Naive thymus-derived CD4-positive, alpha-beta T cell (primary cell): ENCODE measurements around the gene BARX2. TPM values are rescaled to one million over a fixed set of nuclear protein-coding genes. Genes with fewer than 3 reads are reported as not detected.
A peak's percentile ranks its signal among the peaks of the same experiment; 100 is the strongest.

Experiments used
- ATAC-seq: fragments of 150-1000 bp; cut with Tn5 transposase; 2 replicates; pipeline ENCODE4 v1.10.0; 2021; ENCODE audit warnings: mild to moderate bottlenecking, moderate library complexity
- CTCF ChIA-PET: fragments of 350-600 bp; sonication (Branson Sonifier 250); formaldehyde crosslinking; loops from one replicate; lab custom pipeline; 2021; ENCODE audit warnings: antibody characterized with exemption; lab: Charles Lee
- POLR2A ChIA-PET: fragments of 350-600 bp; sonication (Branson Sonifier 250); formaldehyde crosslinking; loops from one replicate; lab custom pipeline; 2021; ENCODE audit warnings: antibody characterized with exemption, inconsistent platforms; lab: Charles Lee
- DNase-seq, 9 donors: peaks; one replicate each; pipeline versions ENCODE4 v3.0.0 to v3.0.0-alpha.2; 2020 to 2022; ENCODE audit warnings: mixed read lengths in 1 of 9
- H3K27ac ChIP-seq: one replicate; pipeline ENCODE4 v1.7.0; 2013; ENCODE audit warnings: mild to moderate bottlenecking, low read depth, low read length, moderate library complexity
- H3K27me3 ChIP-seq, 2 donors: one replicate each; pipeline ENCODE4 v1.7.0; 2013; ENCODE audit warnings: low read length in 2 of 2, mild to moderate bottlenecking in 2 of 2, moderate library complexity in 2 of 2; ENCODE audit not compliant: control insufficient read depth in 2 of 2, insufficient read depth in 2 of 2
- H3K36me3 ChIP-seq, 3 experiments: 1 replicate in 2 of 3; 2 replicates in 1 of 3; pipeline ENCODE4 v1.7.0; 2013; ENCODE audit warnings: low read length in 3 of 3, mild to moderate bottlenecking in 3 of 3, moderate library complexity in 1 of 3; ENCODE audit not compliant: insufficient read depth in 3 of 3, control insufficient read depth in 2 of 3
- H3K4me1 ChIP-seq, 2 donors: one replicate each; pipeline ENCODE4 v1.7.0; 2013; ENCODE audit warnings: low read length in 2 of 2, mild to moderate bottlenecking in 2 of 2, moderate library complexity in 1 of 2; ENCODE audit not compliant: control insufficient read depth in 2 of 2, insufficient read depth in 2 of 2
- H3K4me3 ChIP-seq: 2 replicates; pipeline ENCODE4 v1.7.0; 2013; ENCODE audit warnings: mild to moderate bottlenecking, low read length
- H3K9me3 ChIP-seq, 3 experiments: 1 replicate in 2 of 3; 2 replicates in 1 of 3; pipeline ENCODE4 v1.7.0; 2013; ENCODE audit warnings: low read length in 3 of 3; ENCODE audit not compliant: control insufficient read depth in 2 of 3
- H3K27ac Mint-ChIP-seq, 9 donors: one replicate each; pipeline ENCODE4 v1.8.0; 2020 to 2022; ENCODE audit warnings: mixed read lengths in 9 of 9, mild to moderate bottlenecking in 8 of 9, moderate library complexity in 5 of 9, inconsistent platforms in 2 of 9
- H3K27me3 Mint-ChIP-seq, 5 donors: one replicate each; pipeline ENCODE4 v1.8.0; 2021 to 2022; ENCODE audit warnings: mixed read lengths in 5 of 5, mild to moderate bottlenecking in 1 of 5
- H3K36me3 Mint-ChIP-seq, 5 donors: one replicate each; pipeline ENCODE4 v1.8.0; 2020 to 2022; ENCODE audit warnings: mixed read lengths in 5 of 5, mild to moderate bottlenecking in 3 of 5, inconsistent platforms in 1 of 5
- H3K4me1 Mint-ChIP-seq, 7 donors: one replicate each; pipeline ENCODE4 v1.8.0; 2020 to 2022; ENCODE audit warnings: mixed read lengths in 7 of 7, mild to moderate bottlenecking in 3 of 7, inconsistent platforms in 1 of 7
- H3K4me3 Mint-ChIP-seq, 10 donors: one replicate each; pipeline ENCODE4 v1.8.0; 2020 to 2022; ENCODE audit warnings: mild to moderate bottlenecking in 10 of 10, mixed read lengths in 10 of 10, moderate library complexity in 6 of 10, inconsistent platforms in 2 of 10
- H3K9me3 Mint-ChIP-seq, 11 donors: one replicate each; pipeline ENCODE4 v1.8.0; 2020 to 2022; ENCODE audit warnings: mixed read lengths in 11 of 11, mild to moderate bottlenecking in 4 of 11, inconsistent platforms in 1 of 11, moderate library complexity in 1 of 11
- intact Hi-C, 2 donors: fragments of 100-400 bp; cut with micrococcal nuclease; formaldehyde crosslinking; loops; one replicate each; pipeline ENCODE4 v1.15.1; 2023
- polyA plus RNA-seq, 2 donors: library from polyadenylated mRNA; unstranded; fragments of 300-500 nt; fragmentation: Illumina TruSeq; gene quantifications; one replicate each; pipeline ENCODE4 v1.2.3, GENCODE V29; 2021
- total RNA-seq, 6 experiments: library from RNA in 5 of 6; stranded (reverse) in 5 of 6; gene quantifications; 1 replicate in 5 of 6; 2 replicates in 1 of 6; pipeline ENCODE4 v1.2.3 and lab custom pipeline; 2021 to 2026

BARX2 gene
- total and polyA plus RNA-seq, 7 experiments from 2014 or later: 0.44 TPM; not detected in 6

- H3K9me3 ChIP-seq: no peaks in the 10 kb centered on the region
- no peak overlapping the region for H3K27ac Mint-ChIP-seq
- intact Hi-C loops: no loop called here
- no peaks in the 10 kb centered on the region for H3K4me1 ChIP-seq
- DNase-seq (no peak), ATAC-seq (no peak)
- H3K27me3 ChIP-seq: no peaks in the 10 kb centered on the region
- H3K9me3 Mint-ChIP-seq: peaks cover 0 to 14% (median 0%) of the 10 kb centered on the region in 11 donors
- no peaks in the 10 kb centered on the region for H3K36me3 ChIP-seq
- ChIA-PET CTCF (no interaction called here), POLR2A (no interaction called here)
- no peak overlapping the region for H3K4me3 ChIP-seq
- H3K27me3 Mint-ChIP-seq: peaks cover 14 to 42% (median 37%) of the 10 kb centered on the region in 5 donors
- peaks cover 0 to 3% (median 0%) of the 10 kb centered on the region in 5 donors for H3K36me3 Mint-ChIP-seq
- H3K4me3 Mint-ChIP-seq: no peak overlapping the region
- no peaks in the 10 kb centered on the region for H3K4me1 Mint-ChIP-seq
- H3K27ac ChIP-seq: no peak overlapping the region
These were observed 19.1 kb downstream of the BARX2 start for GRCh38 chr11:129394709-129395108.

GRCh38 chr11:129395432-129395831, 19.8 kb downstream of the BARX2 start:
- intact Hi-C loops: no loop called here
- no peak overlapping the region for H3K4me3 Mint-ChIP-seq
- ChIA-PET CTCF (no interaction called here), POLR2A (no interaction called here)
- Histone ChIP-seq H3K27me3 (no peaks in the 10 kb centered on the region), H3K4me3 (no peak overlapping the region), H3K36me3 (no peaks in the 10 kb centered on the region), H3K27ac (no peak overlapping the region), H3K9me3 (no peaks in the 10 kb centered on the region), H3K4me1 (no peaks in the 10 kb centered on the region)
- DNase-seq (no peak), ATAC-seq (no peak)
- H3K36me3 Mint-ChIP-seq: peaks cover 0 to 3% (median 0%) of the 10 kb centered on the region in 5 donors
- no peaks in the 10 kb centered on the region for H3K4me1 Mint-ChIP-seq
- peaks cover 0 to 14% (median 0%) of the 10 kb centered on the region in 11 donors for H3K9me3 Mint-ChIP-seq
- H3K27ac Mint-ChIP-seq: no peak overlapping the region
- H3K27me3 Mint-ChIP-seq: peaks cover 15 to 40% (median 31%) of the 10 kb centered on the region in 5 donors

- Histone ChIP-seq H3K36me3 (no peaks in the 10 kb centered on the region), H3K27me3 (no peaks in the 10 kb centered on the region), H3K9me3 (no peaks in the 10 kb centered on the region), H3K4me1 (no peaks in the 10 kb centered on the region), H3K27ac (no peak overlapping the region), H3K4me3 (no peak overlapping the region)
- ChIA-PET CTCF (no interaction called here), POLR2A (no interaction called here)
- Mint-ChIP-seq H3K27me3 (peaks cover 17 to 40% (median 31%) of the 10 kb centered on the region in 5 donors), H3K9me3 (peaks cover 0 to 14% (median 0%) of the 10 kb centered on the region in 11 donors), H3K4me3 (no peak overlapping the region), H3K36me3 (peaks cover 0 to 3% (median 0%) of the 10 kb centered on the region in 5 donors), H3K27ac (no peak overlapping the region), H3K4me1 (no peaks in the 10 kb centered on the region)
- DNase-seq: no peak
- intact Hi-C loops: no loop called here
- ATAC-seq: no peak
These were observed 20.2 kb downstream of the BARX2 start for GRCh38 chr11:129395883-129396282.

- H3K9me3 Mint-ChIP-seq: peaks cover 0 to 14% (median 0%) of the 10 kb centered on the region in 11 donors
- Histone ChIP-seq H3K27ac (no peak overlapping the region), H3K4me3 (no peak overlapping the region), H3K36me3 (no peaks in the 10 kb centered on the region), H3K9me3 (no peaks in the 10 kb centered on the region), H3K4me1 (no peaks in the 10 kb centered on the region), H3K27me3 (no peaks in the 10 kb centered on the region)
- H3K27ac Mint-ChIP-seq: peak overlapping the region in 1 of 9 donors; percentile 12
- POLR2A ChIA-PET: no interaction called here
- H3K4me3 Mint-ChIP-seq: no peak overlapping the region
- H3K27me3 Mint-ChIP-seq: peaks cover 17 to 40% (median 31%) of the 10 kb centered on the region in 5 donors
- CTCF ChIA-PET: interaction anchor here (0.7 kb wide), 1 partner anchor 29 kb away, joined by 3 read pairs; no protein-coding TSS in a partner anchor
- no peaks in the 10 kb centered on the region for H3K4me1 Mint-ChIP-seq
- H3K36me3 Mint-ChIP-seq: peaks cover 0 to 3% (median 0%) of the 10 kb centered on the region in 5 donors
- no peak for ATAC-seq
- intact Hi-C loops: no loop called here
- no peak for DNase-seq
These were observed 20.8 kb downstream of the BARX2 start for GRCh38 chr11:129396454-129396853.

- DNase-seq: no peak
- peaks cover 0 to 12% (median 2%) of the 10 kb centered on the region in 11 donors for H3K9me3 Mint-ChIP-seq
- H3K36me3 Mint-ChIP-seq: peaks cover 0 to 3% (median 0%) of the 10 kb centered on the region in 5 donors
- ChIA-PET CTCF (interaction anchor here (1.0 kb wide), 1 partner anchor 41 kb away, joined by 3 read pairs; no protein-coding TSS in a partner anchor), POLR2A (no interaction called here)
- H3K9me3 ChIP-seq: no peaks in the 10 kb centered on the region
- no peaks in the 10 kb centered on the region for H3K36me3 ChIP-seq
- intact Hi-C loops: no loop called here
- no peak overlapping the region for H3K27ac ChIP-seq
- H3K27me3 ChIP-seq: peaks cover 0 to 3% of the 10 kb centered on the region in 2 donors
- H3K4me1 ChIP-seq: no peaks in the 10 kb centered on the region
- peaks cover 9 to 31% (median 22%) of the 10 kb centered on the region in 5 donors for H3K27me3 Mint-ChIP-seq
- H3K27ac Mint-ChIP-seq: no peak overlapping the region
- H3K4me3 ChIP-seq: no peak overlapping the region
- ATAC-seq: no peak
- no peaks in the 10 kb centered on the region for H3K4me1 Mint-ChIP-seq
- no peak overlapping the region for H3K4me3 Mint-ChIP-seq
These were observed 26.8 kb downstream of the BARX2 start for GRCh38 chr11:129402206-129403171.

- ChIA-PET POLR2A (no interaction called here), CTCF (no interaction called here)
- no peaks in the 10 kb centered on the region for H3K9me3 ChIP-seq
- no peak overlapping the region for H3K4me3 Mint-ChIP-seq
- DNase-seq (no peak), ATAC-seq (no peak)
- H3K4me1 ChIP-seq: no peaks in the 10 kb centered on the region
- H3K36me3 Mint-ChIP-seq: no peaks in the 10 kb centered on the region
- H3K27me3 Mint-ChIP-seq: peaks cover 0 to 39% (median 15%) of the 10 kb centered on the region in 5 donors
- H3K27me3 ChIP-seq: peaks cover 0 to 3% of the 10 kb centered on the region in 2 donors
- intact Hi-C loops: no loop called here
- no peaks in the 10 kb centered on the region for H3K4me1 Mint-ChIP-seq
- peaks cover 0 to 6% (median 0%) of the 10 kb centered on the region in 11 donors for H3K9me3 Mint-ChIP-seq
- no peak overlapping the region for H3K4me3 ChIP-seq
- H3K27ac ChIP-seq: no peak overlapping the region
- H3K27ac Mint-ChIP-seq: no peak overlapping the region
- no peaks in the 10 kb centered on the region for H3K36me3 ChIP-seq
These were observed 29.1 kb downstream of the BARX2 start for GRCh38 chr11:129404731-129405130.
